BLaER1 treated with 17β-estradiol and CSF1 and Interleukin-3, amounts not matched to agents 10 nM and 100 nM (cell line): ENCODE results near the gene AURKB.
"Not testable (repeated sequence)": the region's sequence is repeated elsewhere in the genome, so short reads cannot be mapped to it uniquely, and the experiment has no call there.

ENCODE experiments used
- H3K27ac ChIP-seq, 11 experiments: shearing (Covaris generic); formaldehyde crosslinking; 2 replicates each; pipeline ENCODE4 v1.8.1; 2022
- H3K27me3 ChIP-seq, 11 experiments: shearing (Covaris generic); formaldehyde crosslinking; 2 replicates each; pipeline ENCODE4 v1.8.1; 2022
- H3K36me3 ChIP-seq, 11 experiments: shearing (Covaris generic); formaldehyde crosslinking; 2 replicates each; pipeline ENCODE4 v1.8.1; 2022
- H3K4me1 ChIP-seq, 10 experiments: shearing (Covaris generic); formaldehyde crosslinking; 2 replicates each; pipeline ENCODE4 v1.8.1; 2022
- H3K4me2 ChIP-seq, 11 experiments: shearing (Covaris generic); formaldehyde crosslinking; 2 replicates each; pipeline ENCODE4 v1.8.1; 2022
- H3K4me3 ChIP-seq, 10 experiments: shearing (Covaris generic); formaldehyde crosslinking; 2 replicates each; pipeline ENCODE4 v1.8.1; 2022
- H3K9ac ChIP-seq, 11 experiments: shearing (Covaris generic); formaldehyde crosslinking; 2 replicates each; pipeline ENCODE4 v1.8.1; 2022
- H3K9me3 ChIP-seq, 11 experiments: shearing (Covaris generic); formaldehyde crosslinking; replicated peaks in 1 of 11; 2 replicates each; pipeline ENCODE4 v1.8.1; 2022
- H4K20me1 ChIP-seq, 11 experiments: shearing (Covaris generic); formaldehyde crosslinking; 2 replicates each; pipeline ENCODE4 v1.8.1; 2022
- Cebpa-rat ChIP-seq, 11 experiments: shearing (Covaris generic); IDR thresholded peaks; 2 replicates each; pipeline ENCODE4 v1.8.1; 2022

Gene AURKB

GRCh38 chr17:8222630-8223355, 12.4 kb upstream of the AURKB start:
- Histone ChIP-seq H3K4me2 (peak overlapping the region; percentile 87 to 100 (median 96)), H3K9ac (peak overlapping the region; percentile 82 to 95 (median 90)), H3K4me3 (peak overlapping the region; percentile 62 to 82 (median 72)), H3K9me3 (no peaks in the 10 kb centered on the region), H3K36me3 (peaks cover 5 to 8% (median 7%) of the 10 kb centered on the region in 11 experiments), H4K20me1 (peaks cover 0 to 8% (median 0%) of the 10 kb centered on the region in 11 experiments; a peak in 3 of 22 replicates), H3K27ac (peak overlapping the region; percentile 88 to 97 (median 94)), H3K27me3 (no peaks in the 10 kb centered on the region), H3K4me1 (peaks cover 41 to 57% (median 52%) of the 10 kb centered on the region in 10 experiments)
- peak in 4 of 11 experiments; percentile 14 to 83 (median 36); a peak in 4 of 22 replicates for TF ChIP-seq Cebpa-rat (IDR thresholded peaks at IDR 0.05)

- no peak for TF ChIP-seq Cebpa-rat (IDR thresholded peaks at IDR 0.05)
- Histone ChIP-seq H3K4me1 (peaks cover 36 to 52% (median 47%) of the 10 kb centered on the region in 10 experiments), H3K27ac (peak overlapping the region; percentile 88 to 97 (median 94)), H3K4me2 (peak overlapping the region; percentile 87 to 100 (median 96)), H3K27me3 (no peaks in the 10 kb centered on the region), H3K9me3 (no peaks in the 10 kb centered on the region), H3K4me3 (peak overlapping the region; percentile 62 to 82 (median 72)), H3K9ac (peak overlapping the region; percentile 82 to 95 (median 90)), H3K36me3 (peaks cover under 1 to 4% (median 2%) of the 10 kb centered on the region in 11 experiments; a peak in 18 of 22 replicates), H4K20me1 (peaks cover 0 to 4% (median 0%) of the 10 kb centered on the region in 11 experiments; a peak in 3 of 22 replicates)
Measured at GRCh38 chr17:8222380-8222629, 11.9 kb upstream of the AURKB start.

- TF ChIP-seq Cebpa-rat (IDR thresholded peaks at IDR 0.05) = no peak
- no peaks in the 10 kb centered on the region for H3K9me3 ChIP-seq
- H3K27me3 ChIP-seq = no peaks in the 10 kb centered on the region
- peak overlapping the region; percentile 62 to 82 (median 72) for H3K4me3 ChIP-seq
- H3K36me3 ChIP-seq = no peaks in the 10 kb centered on the region
- H3K4me2 ChIP-seq = peak overlapping the region; percentile 87 to 100 (median 96)
- H3K27ac ChIP-seq = peak overlapping the region; percentile 88 to 97 (median 94)
- no peaks in the 10 kb centered on the region for H4K20me1 ChIP-seq
- H3K9ac ChIP-seq = peak overlapping the region; percentile 82 to 95 (median 90)
- H3K4me1 ChIP-seq = peaks cover 31 to 48% (median 42%) of the 10 kb centered on the region in 10 experiments
Measured at GRCh38 chr17:8221663-8222379, 11.4 kb upstream of the AURKB start.

GRCh38 chr17:8220783-8221662, 10.6 kb upstream of the AURKB start:
- Histone ChIP-seq H4K20me1 (no peaks in the 10 kb centered on the region), H3K4me3 (peak overlapping the region; percentile 62 to 82 (median 72)), H3K9ac (peak overlapping the region; percentile 82 to 95 (median 90)), H3K4me2 (peak overlapping the region; percentile 87 to 100 (median 96)), H3K36me3 (no peaks in the 10 kb centered on the region), H3K27ac (peak overlapping the region; percentile 88 to 97 (median 94)), H3K9me3 (no peaks in the 10 kb centered on the region), H3K27me3 (no peaks in the 10 kb centered on the region), H3K4me1 (peaks cover 29 to 41% (median 37%) of the 10 kb centered on the region in 10 experiments)
- TF ChIP-seq Cebpa-rat (IDR thresholded peaks at IDR 0.05) = no peak

GRCh38 chr17:8214000-8214399, 3.6 kb upstream of the AURKB start:
- not testable (repeated sequence) for H3K4me2 ChIP-seq, H4K20me1 ChIP-seq, H3K9ac ChIP-seq, H3K27ac ChIP-seq, H3K4me3 ChIP-seq, H3K36me3 ChIP-seq, H3K27me3 ChIP-seq, H3K9me3 ChIP-seq
- peaks cover 18 to 28% (median 21%) of the 10 kb centered on the region in 10 experiments for H3K4me1 ChIP-seq

- H3K4me2 ChIP-seq = no peak overlapping the region
- no peak overlapping the region for H3K9ac ChIP-seq
- no peak overlapping the region for H3K4me3 ChIP-seq
- H3K9me3 ChIP-seq = no peaks in the 10 kb centered on the region
- H4K20me1 ChIP-seq = peaks cover 0 to 19% (median 5%) of the 10 kb centered on the region in 11 experiments; a peak in 14 of 22 replicates
- H3K36me3 ChIP-seq = peaks cover 0 to 19% (median 6%) of the 10 kb centered on the region in 11 experiments; a peak in 18 of 22 replicates
- H3K4me1 ChIP-seq = peaks cover 26 to 41% (median 36%) of the 10 kb centered on the region in 10 experiments
- H3K27me3 ChIP-seq = no peaks in the 10 kb centered on the region
- H3K27ac ChIP-seq = no peak overlapping the region
- TF ChIP-seq Cebpa-rat (IDR thresholded peaks at IDR 0.05) = no peak
Measured at GRCh38 chr17:8212312-8213180, 2.2 kb upstream of the AURKB start.

- Histone ChIP-seq H3K9me3 (no peaks in the 10 kb centered on the region), H3K36me3 (peaks cover 0 to 36% (median 22%) of the 10 kb centered on the region in 11 experiments; a peak in 18 of 22 replicates), H3K9ac (peak overlapping the region; percentile 69 to 96 (median 92)), H3K4me3 (peak overlapping the region; percentile 55 to 87 (median 75)), H3K27me3 (no peaks in the 10 kb centered on the region), H3K4me1 (peaks cover 26 to 49% (median 41%) of the 10 kb centered on the region in 10 experiments), H3K4me2 (peak overlapping the region; percentile 88 to 99 (median 94)), H4K20me1 (peaks cover 0 to 29% (median 18%) of the 10 kb centered on the region in 11 experiments; a peak in 16 of 22 replicates), H3K27ac (peak overlapping the region; percentile 61 to 99 (median 93); a peak in 21 of 22 replicates)
- TF ChIP-seq Cebpa-rat (IDR thresholded peaks at IDR 0.05) = no peak
Measured at GRCh38 chr17:8210761-8211458, 535 bp upstream of the AURKB start.
